GM19025 (cell line): ENCODE measurements around the gene ZNF142.
A peak's percentile ranks its signal among the peaks of the same experiment; 100 is the strongest.

Experiments
- ATAC-seq: cut with Tn5 transposase; IDR thresholded peaks from one replicate; pipeline ENCODE4 v1.9.1; 2021; ENCODE audit warnings: mild to moderate bottlenecking, low read depth, moderate library complexity; ENCODE audit not compliant: unreplicated experiment

ZNF142 gene

GRCh38 chr2:218658671-218659257, 659 bp downstream of the ZNF142 start:
- ATAC-seq = peak; percentile 31

- no peak for ATAC-seq
These were observed 3.7 kb downstream of the ZNF142 start for GRCh38 chr2:218655751-218656150.

- no peak for ATAC-seq
These were observed 10.7 kb downstream of the ZNF142 start for GRCh38 chr2:218648787-218649100.

GRCh38 chr2:218648088-218648786, 11.2 kb downstream of the ZNF142 start:
- no peak for ATAC-seq

GRCh38 chr2:218645126-218645525, 14.3 kb downstream of the ZNF142 start:
- peak; percentile 56 for ATAC-seq

- no peak for ATAC-seq
These were observed 14.7 kb downstream of the ZNF142 start for GRCh38 chr2:218644721-218645120.

GRCh38 chr2:218643751-218644310, 15.6 kb downstream of the ZNF142 start:
- no peak for ATAC-seq

- no peak for ATAC-seq
These were observed 16.6 kb downstream of the ZNF142 start for GRCh38 chr2:218642786-218643185.

- no peak for ATAC-seq
These were observed 17.2 kb downstream of the ZNF142 start for GRCh38 chr2:218642121-218642656.

- no peak for ATAC-seq
These were observed 21.1 kb downstream of the ZNF142 start for GRCh38 chr2:218638372-218638771.

- ATAC-seq = no peak
These were observed 23.7 kb downstream of the ZNF142 start for GRCh38 chr2:218635719-218636118.

- no peak for ATAC-seq
These were observed 27.6 kb downstream of the ZNF142 start for GRCh38 chr2:218631837-218632236.

- no peak for ATAC-seq
These were observed 31.5 kb downstream of the ZNF142 start for GRCh38 chr2:218627939-218628338.

GRCh38 chr2:218626369-218626768, 33.1 kb downstream of the ZNF142 start:
- no peak for ATAC-seq

- no peak for ATAC-seq
These were observed 36.1 kb downstream of the ZNF142 start for GRCh38 chr2:218623366-218623705.

GRCh38 chr2:218622606-218623365, 36.6 kb downstream of the ZNF142 start:
- no peak for ATAC-seq

- ATAC-seq = no peak
These were observed 38.4 kb downstream of the ZNF142 start for GRCh38 chr2:218621007-218621406.

- ATAC-seq = no peak
These were observed 41.1 kb downstream of the ZNF142 start for GRCh38 chr2:218618102-218618860.

- ATAC-seq = no peak
These were observed 43.5 kb downstream of the ZNF142 start for GRCh38 chr2:218615868-218616315.

- no peak for ATAC-seq
These were observed 51.8 kb downstream of the ZNF142 start, which contains the start of gene PLCD4 for GRCh38 chr2:218607436-218608115. PLCD4 (plus strand) TSS chr2:218607899; CDS start chr2:218615740, 7,841 bp downstream.
